HG03521 (cell line): ENCODE results near the gene FTH1.
"Not testable (repeated sequence)": the region's sequence is repeated elsewhere in the genome, so short reads cannot be mapped to it uniquely, and the experiment has no call there.

Experiments
- ATAC-seq: cut with Tn5 transposase; IDR thresholded peaks from one replicate; pipeline ENCODE4 v1.9.1; 2021; ENCODE audit warnings: mild to moderate bottlenecking, moderate library complexity; ENCODE audit not compliant: unreplicated experiment

The FTH1 gene

GRCh38 chr11:61967116-61967923 lies at the start of gene FTH1:
Gene FTH1, minus strand, starts transcription at chr11:61967634. Its CDS starts 209 bp downstream, at chr11:61967425.
- ATAC-seq, result peak; percentile 64

GRCh38 chr11:62015615-62016014 lies 48.2 kb upstream of the FTH1 start:
- ATAC-seq, result no peak

- ATAC-seq, result no peak
Observed at GRCh38 chr11:62013537-62014476, 46.4 kb upstream of the FTH1 start.

GRCh38 chr11:62012832-62013461 lies 45.5 kb upstream of the FTH1 start:
- ATAC-seq, result no peak

- no peak for ATAC-seq
Observed at GRCh38 chr11:62012451-62012831, 45.0 kb upstream of the FTH1 start.

- no peak for ATAC-seq
Observed at GRCh38 chr11:62011881-62012280, 44.4 kb upstream of the FTH1 start.

GRCh38 chr11:62010935-62011528 lies 43.6 kb upstream of the FTH1 start:
- ATAC-seq, result no peak

- ATAC-seq, result no peak
Observed at GRCh38 chr11:62008193-62008592, 40.8 kb upstream of the FTH1 start.

- no peak for ATAC-seq
Observed at GRCh38 chr11:62004473-62004872, 37.0 kb upstream of the FTH1 start.

- ATAC-seq, result not testable (repeated sequence)
Observed at GRCh38 chr11:62002283-62002682, 34.8 kb upstream of the FTH1 start.

GRCh38 chr11:62001450-62002191 lies 34.2 kb upstream of the FTH1 start:
- no peak for ATAC-seq

GRCh38 chr11:62000539-62001446 lies 33.4 kb upstream of the FTH1 start:
- ATAC-seq, result no peak

- ATAC-seq, result no peak
Observed at GRCh38 chr11:61999141-61999975, 31.9 kb upstream of the FTH1 start.

GRCh38 chr11:61996933-61997332 lies 29.5 kb upstream of the FTH1 start:
- ATAC-seq, result no peak

GRCh38 chr11:61994981-61995380 lies 27.5 kb upstream of the FTH1 start:
- ATAC-seq, result no peak

GRCh38 chr11:61985869-61986268 lies 18.4 kb upstream of the FTH1 start:
- no peak for ATAC-seq

GRCh38 chr11:61983419-61983818 lies 16.0 kb upstream of the FTH1 start:
- no peak for ATAC-seq

GRCh38 chr11:61980783-61981541 lies 13.5 kb upstream of the FTH1 start:
- ATAC-seq, result no peak
